Erythroblast (primary cell): ENCODE measurements around the gene ARHGAP45.

Experiments used
- DNase-seq, 2 experiments: peaks; one replicate each; lab custom pipeline; 2025; lab: John Stamatoyannopoulos, UW
- GATA1 ChIP-seq: IDR thresholded peaks from 2 replicates; pipeline ENCODE4 v1.6.1; 2011; ENCODE audit warnings: low read depth, mild to moderate bottlenecking, control low read depth, low read length, moderate library complexity
- POLR2A ChIP-seq: IDR thresholded peaks from 2 replicates; pipeline ENCODE4 v1.6.1; 2011; ENCODE audit warnings: mild to moderate bottlenecking, low read length

Gene ARHGAP45

DNA sequence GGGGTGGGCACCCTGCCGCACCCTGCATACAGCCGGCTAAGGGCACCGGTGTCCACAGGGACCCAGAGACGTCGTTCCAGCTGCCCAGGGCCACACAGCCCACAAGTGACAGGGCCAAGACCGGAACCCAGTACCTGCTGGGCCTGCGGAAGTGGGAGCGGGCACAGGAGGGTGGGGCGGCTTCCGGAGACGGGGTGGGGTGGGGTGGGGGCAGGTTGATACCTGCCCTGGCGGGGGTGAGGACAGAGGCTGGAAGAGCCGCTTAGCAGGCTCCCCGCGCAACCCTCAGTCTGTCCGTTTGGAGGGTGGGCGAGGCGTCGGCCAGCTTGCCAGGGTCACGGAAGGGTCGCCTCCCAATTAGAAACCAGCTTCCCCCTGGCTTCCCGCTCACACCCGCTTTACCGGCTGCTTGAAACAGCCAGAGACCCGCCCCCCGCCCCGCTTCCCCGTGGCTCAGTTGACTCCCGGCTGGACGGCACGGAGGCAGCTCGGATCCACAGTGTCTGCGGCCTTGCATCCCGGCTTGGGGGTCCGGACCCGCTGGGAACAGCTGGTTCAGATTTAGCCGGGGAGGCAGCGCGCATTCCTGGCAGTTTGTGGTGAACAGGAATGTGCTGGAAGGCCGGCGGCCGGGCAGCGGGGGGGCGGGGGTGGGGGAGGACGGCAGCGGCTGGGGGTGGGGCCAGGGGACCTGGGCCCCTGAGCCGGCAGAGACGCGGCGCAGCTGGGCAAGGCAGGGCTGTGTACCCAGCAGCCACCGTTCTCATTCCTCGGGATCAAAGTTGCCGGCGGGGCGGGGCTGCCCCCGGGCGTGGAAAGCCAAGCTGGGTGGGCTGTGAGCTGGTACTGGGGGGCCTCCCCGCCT lies 38.7 kb upstream of the ARHGAP45 start:
- DNase-seq, result peak; percentile 52 to 56
- TF ChIP-seq GATA1 (no peak), POLR2A (no peak)

DNA sequence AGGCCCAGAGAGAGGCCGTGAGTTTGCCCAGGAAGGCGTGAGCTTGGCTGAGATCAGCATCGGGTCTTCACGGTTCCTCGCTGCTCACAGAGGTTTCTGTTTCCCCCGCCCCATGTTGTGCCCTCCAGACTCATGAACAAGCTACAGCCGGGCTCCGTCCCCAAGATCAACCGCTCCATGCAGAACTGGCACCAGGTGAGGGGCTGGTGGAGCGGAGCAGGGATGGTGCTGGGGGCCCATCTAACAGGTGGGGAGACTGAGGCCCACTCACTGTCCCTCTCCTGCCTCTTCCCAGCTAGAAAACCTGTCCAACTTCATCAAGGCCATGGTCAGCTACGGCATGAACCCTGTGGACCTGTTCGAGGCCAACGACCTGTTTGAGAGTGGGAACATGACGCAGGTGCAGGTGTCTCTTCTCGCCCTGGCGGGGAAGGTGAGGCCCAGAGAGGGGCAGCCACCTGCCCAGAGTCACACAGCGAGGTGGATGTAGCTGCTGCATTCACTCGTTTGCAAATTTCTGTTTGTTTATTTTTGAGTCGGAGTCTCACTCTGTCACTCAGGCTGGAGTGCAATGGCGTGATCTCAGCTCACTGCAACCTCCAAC lies 34.6 kb upstream of the ARHGAP45 start:
- DNase-seq, result no peak
- no peak for TF ChIP-seq POLR2A
- TF ChIP-seq GATA1, result no peak

DNA sequence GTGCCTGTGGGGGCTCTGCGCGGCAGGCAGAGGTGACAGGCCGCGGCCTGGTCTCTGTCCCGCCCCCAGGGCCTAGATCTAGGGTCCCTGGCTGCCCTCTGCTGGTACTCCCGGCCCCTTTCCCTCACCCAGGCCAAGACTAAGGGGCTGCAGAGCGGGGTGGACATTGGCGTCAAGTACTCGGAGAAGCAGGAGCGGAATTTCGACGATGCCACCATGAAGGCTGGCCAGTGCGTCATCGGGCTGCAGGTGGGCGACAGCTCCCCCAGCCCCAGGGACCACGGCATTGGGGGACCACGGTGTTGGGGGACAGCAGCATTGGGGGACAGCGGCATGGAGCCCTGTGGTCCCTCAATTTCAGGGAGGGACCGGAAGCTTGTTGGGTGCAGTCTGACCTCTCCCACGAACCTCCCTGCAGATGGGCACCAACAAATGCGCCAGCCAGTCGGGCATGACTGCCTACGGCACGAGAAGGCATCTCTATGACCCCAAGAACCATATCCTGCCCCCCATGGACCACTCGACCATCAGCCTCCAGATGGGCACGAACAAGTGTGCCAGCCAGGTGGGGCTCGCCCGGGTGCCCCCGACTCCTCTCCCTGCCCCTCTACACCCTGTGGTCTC lies 30.9 kb upstream of the ARHGAP45 start:
- no peak for TF ChIP-seq POLR2A
- no peak for TF ChIP-seq GATA1
- no peak for DNase-seq

DNA sequence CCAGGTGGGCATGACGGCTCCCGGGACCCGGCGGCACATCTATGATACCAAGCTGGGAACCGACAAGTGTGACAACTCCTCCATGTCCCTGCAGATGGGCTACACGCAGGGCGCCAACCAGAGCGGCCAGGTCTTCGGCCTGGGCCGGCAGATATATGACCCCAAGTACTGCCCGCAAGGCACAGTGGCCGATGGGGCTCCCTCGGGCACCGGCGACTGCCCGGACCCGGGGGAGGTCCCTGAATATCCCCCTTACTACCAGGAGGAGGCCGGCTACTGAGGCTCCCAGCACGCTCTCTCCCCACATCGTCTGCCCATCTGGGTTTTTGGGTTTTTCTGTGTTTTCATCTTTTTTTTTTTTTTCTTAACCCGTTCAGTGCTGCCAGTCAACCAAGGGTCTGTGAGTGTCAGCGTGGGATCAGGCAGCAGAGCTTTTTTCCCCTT lies 29.3 kb upstream of the ARHGAP45 start:
- DNase-seq, result no peak
- no peak for TF ChIP-seq GATA1
- TF ChIP-seq POLR2A, result no peak

DNA sequence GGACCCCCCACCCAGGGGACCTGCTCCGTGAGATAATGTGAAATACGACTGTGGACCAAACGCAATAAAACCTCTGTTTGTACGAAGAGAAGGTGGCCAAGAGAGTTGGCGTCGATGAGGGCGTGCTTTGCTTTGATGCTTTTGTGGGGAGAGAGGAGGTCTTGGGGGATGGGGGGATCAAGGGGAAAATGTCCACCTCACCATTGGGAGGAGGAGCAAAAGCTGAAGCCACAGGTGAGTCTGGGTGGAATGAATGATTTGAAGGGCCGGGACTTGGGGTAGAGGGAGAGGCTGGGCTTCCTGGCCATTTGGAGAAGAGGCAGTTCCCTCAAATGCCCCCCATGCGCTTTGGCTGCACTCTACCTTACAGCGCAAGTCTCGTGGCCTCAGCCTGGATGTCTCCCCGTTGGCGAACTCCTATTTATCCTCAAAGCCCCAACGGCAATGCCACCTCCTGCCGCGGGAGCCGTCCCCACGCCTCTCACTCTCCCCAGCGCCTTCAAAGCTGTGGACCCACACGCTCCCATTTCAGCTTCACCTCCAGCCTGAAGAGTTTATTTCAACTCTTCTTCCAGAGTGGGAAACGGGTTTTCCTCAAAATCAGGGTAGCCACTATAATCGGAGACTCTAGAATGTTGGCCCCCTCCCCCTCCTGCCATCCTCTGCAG lies 27.9 kb upstream of the ARHGAP45 start:
- DNase-seq, result no peak
- no peak for TF ChIP-seq GATA1
- no peak for TF ChIP-seq POLR2A

DNA sequence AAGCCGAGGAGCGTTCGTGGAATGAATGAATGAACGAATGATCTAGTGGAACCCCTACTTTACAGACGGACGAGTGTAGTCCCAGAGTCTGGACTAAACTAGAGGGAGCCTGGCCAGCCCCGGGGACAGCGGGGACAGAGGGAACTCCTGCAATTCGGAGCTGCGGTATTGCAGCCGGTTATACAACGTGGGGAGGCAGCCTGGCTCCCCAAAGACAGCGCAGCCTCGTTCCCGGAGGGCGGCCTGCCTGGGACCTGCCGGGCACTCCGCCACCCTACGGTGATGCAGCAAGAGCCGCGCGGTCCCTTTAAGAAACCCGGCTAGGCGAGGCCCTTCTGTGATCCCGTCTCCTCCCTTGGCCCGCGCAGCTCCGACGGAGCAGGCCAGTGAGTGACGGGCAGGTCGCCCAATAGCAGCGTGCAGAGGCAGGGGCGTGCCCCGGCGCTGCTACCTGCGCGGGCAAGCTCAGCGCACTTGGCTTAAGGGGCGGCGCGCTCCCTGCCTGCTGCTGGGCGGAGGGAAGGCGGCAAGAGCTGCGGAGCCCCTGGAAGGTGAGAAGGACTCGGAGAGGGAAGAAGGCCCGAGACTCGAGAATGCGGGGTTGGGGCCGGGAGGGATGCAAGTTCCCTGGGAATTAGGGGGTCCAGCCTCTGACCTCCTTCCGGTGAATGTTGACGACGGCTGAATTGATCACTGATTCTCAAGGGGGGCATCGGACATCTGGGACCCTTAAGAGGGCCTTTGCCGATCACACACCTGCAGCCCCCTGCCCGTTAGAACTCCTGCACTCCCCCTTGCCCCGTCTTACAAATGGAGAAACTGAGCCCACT lies 27.1 kb upstream of the ARHGAP45 start, which contains the start of gene ABCA7:
Gene ABCA7, plus strand, starts transcription at position 462 of the 830 bp plus-strand sequence. CDS start 1,255 bp downstream, outside the sequence.
- TF ChIP-seq POLR2A (peak; percentile 71), GATA1 (no peak)
- DNase-seq, result peak; percentile 100

DNA sequence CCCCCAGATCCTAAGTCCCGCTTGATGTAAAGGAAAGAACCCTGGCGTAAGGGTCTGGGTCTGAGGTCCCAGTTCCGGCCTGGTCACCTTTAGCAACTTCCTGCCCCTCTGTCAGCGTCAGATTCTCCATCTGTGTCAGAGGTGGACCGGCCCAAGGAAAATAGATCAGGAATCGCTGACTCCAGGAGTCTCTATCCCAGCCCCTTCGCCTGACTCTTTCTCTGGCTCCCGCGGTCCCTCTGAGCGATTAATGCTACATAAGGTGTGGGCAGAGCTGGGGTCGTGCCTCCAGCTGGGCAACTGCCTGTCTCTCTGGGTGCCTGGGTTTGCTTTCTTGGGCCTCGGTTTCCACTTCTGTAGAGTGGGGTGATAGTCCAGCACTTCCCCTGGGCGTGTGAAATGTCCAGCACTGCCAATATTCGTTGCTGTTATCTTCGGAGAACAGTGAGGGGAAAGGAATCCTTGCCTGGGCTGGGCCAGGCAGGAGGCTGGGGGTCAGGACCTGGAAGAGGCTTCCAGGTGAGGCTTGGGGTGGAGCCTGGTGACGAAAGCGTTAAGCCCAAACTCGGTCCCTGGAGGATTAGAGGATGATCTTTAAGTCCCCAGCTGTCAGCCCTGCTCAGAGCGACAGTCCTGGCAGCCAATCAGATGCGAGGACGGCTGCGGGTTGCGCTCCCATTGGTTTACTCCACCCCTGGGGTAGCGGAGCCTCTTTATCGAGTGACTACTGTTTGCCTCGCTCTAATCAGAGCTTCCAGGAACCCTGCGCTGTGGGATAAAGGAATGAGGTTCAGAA lies 26.3 kb upstream of the ARHGAP45 start:
- TF ChIP-seq POLR2A (no peak), GATA1 (no peak)
- peak; percentile 98 to 99 for DNase-seq

DNA sequence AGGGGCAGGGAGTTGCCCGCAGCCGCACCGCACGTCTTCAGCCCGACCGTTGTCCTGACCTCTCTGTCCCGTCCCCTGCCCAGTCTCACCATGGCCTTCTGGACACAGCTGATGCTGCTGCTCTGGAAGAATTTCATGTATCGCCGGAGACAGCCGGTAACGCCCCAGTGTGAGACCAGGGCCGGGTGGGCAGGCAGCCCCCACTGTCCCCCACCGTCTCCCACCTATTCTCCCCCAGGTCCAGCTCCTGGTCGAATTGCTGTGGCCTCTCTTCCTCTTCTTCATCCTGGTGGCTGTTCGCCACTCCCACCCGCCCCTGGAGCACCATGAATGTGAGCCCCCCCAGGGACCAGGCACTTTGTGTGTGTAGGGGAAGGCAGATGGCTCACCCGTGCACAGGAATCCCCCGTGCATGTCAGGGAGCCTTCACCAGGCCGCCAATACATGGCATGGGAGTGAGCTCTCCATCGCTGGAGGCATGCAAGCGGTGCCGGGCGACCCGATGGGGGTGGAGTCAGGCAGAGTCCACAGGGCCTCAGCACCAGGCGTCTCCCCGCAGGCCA lies 25.6 kb upstream of the ARHGAP45 start:
- TF ChIP-seq GATA1 (peak; percentile 35), POLR2A (no peak)
- no peak for DNase-seq

DNA sequence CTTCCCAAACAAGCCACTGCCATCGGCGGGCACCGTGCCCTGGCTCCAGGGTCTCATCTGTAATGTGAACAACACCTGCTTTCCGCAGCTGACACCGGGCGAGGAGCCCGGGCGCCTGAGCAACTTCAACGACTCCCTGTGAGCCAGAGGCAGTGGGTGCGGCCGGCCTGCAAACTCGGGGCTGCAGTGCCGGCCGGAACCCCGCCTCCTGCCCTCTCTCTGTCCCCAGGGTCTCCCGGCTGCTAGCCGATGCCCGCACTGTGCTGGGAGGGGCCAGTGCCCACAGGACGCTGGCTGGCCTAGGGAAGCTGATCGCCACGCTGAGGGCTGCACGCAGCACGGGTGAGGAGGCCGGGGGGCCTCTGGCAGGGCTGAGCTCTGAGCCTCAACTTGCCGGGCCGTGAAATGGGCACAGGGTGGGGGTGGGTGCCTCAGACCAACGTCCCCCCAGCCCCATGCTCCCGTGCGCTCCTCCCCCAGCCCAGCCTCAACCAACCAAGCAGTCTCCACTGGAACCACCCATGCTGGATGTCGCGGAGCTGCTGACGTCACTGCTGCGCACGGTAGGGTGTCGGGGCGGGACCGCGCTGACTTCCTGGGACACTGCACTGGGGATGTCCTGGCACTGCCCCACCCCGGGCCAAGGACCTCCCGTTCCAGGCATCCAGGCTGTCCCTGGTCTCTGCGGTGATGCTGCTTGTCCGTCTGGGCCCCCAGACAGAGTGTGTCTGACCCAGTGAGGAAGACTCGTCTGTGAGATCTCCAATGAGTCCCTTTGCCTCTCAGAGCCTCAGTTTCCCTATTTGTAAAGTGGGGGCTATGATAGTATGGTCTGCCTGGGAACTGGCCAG lies 24.9 kb upstream of the ARHGAP45 start:
- TF ChIP-seq POLR2A (no peak), GATA1 (no peak)
- no peak for DNase-seq

DNA sequence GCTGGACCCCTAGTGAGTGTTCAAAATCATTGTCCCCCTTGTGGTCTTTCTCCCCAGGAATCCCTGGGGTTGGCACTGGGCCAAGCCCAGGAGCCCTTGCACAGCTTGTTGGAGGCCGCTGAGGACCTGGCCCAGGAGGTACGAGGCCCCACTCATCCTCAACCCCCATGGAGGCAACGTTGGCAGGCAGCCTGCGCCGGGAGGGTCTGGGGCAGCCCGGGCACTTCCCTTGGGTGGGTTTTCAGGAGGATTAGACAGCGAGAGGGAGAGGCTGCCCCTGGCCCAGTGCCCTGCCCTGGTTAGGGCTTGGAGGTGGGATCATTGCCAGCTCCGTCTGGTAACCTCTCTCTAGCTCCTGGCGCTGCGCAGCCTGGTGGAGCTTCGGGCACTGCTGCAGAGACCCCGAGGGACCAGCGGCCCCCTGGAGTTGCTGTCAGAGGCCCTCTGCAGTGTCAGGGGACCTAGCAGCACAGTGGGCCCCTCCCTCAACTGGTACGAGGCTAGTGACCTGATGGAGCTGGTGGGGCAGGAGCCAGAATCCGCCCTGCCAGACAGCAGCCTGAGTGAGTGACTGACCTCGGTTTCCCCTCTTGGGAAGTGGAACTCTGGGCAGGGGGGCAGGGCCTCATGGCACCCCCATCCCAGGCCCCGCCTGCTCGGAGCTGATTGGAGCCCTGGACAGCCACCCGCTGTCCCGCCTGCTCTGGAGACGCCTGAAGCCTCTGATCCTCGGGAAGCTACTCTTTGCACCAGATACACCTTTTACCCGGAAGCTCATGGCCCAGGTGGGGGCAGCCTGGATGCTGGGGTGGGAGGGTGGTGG lies 24.1 kb upstream of the ARHGAP45 start:
- TF ChIP-seq GATA1 (no peak), POLR2A (no peak)

DNA sequence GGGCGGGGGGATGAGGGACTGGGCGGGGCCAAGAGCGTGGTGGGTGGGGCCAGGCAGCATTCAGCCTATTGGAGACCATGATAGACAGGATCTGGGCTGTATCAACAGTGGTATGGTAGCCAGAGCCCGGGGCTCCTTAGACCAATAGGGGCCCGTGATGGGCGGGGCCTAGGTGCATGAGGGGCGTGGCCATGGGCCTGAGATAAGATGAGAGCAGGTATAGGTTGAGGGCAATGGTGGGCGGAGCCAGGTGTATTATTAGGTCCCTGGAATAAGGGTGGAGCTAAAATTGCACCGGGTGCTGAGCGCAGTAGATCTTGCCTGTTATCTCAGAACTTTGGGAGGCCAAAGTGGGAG lies 21.7 kb upstream of the ARHGAP45 start:
- no peak for TF ChIP-seq POLR2A
- no peak for TF ChIP-seq GATA1
- DNase-seq, result peak; percentile 74 to 89

More for the DNA sequence above, 24.1 kb upstream of the ARHGAP45 start:
- DNase-seq, result no peak
